GM21381 (cell line): ENCODE measurements around the gene NOX5.
"Not testable (repeated sequence)": the region's sequence is repeated elsewhere in the genome, so short reads cannot be mapped to it uniquely, and the experiment has no call there.

Source experiments
- ATAC-seq: cut with Tn5 transposase; IDR thresholded peaks from one replicate; pipeline ENCODE4 v1.9.1; 2021; ENCODE audit warnings: mild to moderate bottlenecking, moderate library complexity; ENCODE audit not compliant: unreplicated experiment

Gene NOX5

GRCh38 chr15:69014454-69014853 lies at the start of gene NOX5:
NOX5 (plus strand) TSS chr15:69014695; CDS start chr15:69014736, 41 bp downstream.
- no peak for ATAC-seq

- no peak for ATAC-seq
Observed at GRCh38 chr15:68966996-68967395, 47.5 kb upstream of the NOX5 start.

GRCh38 chr15:68967948-68968347 lies 46.5 kb upstream of the NOX5 start:
- ATAC-seq, result no peak

GRCh38 chr15:68969298-68969697 lies 45.2 kb upstream of the NOX5 start:
- ATAC-seq, result no peak

- ATAC-seq, result no peak
Observed at GRCh38 chr15:68972201-68973065, 42.1 kb upstream of the NOX5 start.

GRCh38 chr15:68975651-68976160 lies 38.8 kb upstream of the NOX5 start:
- not testable (repeated sequence) for ATAC-seq

GRCh38 chr15:68977426-68977825 lies 37.1 kb upstream of the NOX5 start:
- not testable (repeated sequence) for ATAC-seq

- ATAC-seq, result no peak
Observed at GRCh38 chr15:68979006-68979405, 35.5 kb upstream of the NOX5 start.

GRCh38 chr15:68979816-68980215 lies 34.7 kb upstream of the NOX5 start:
- no peak for ATAC-seq

- ATAC-seq, result no peak
Observed at GRCh38 chr15:68980786-68981185, 33.7 kb upstream of the NOX5 start.

- no peak for ATAC-seq
Observed at GRCh38 chr15:68981941-68982340, 32.6 kb upstream of the NOX5 start.

GRCh38 chr15:68982976-68983563 lies 31.4 kb upstream of the NOX5 start:
- no peak for ATAC-seq

GRCh38 chr15:68983961-68984481 lies 30.5 kb upstream of the NOX5 start:
- ATAC-seq, result no peak

- ATAC-seq, result no peak
Observed at GRCh38 chr15:68984586-68984985, 29.9 kb upstream of the NOX5 start.

GRCh38 chr15:68985361-68985891 lies 29.1 kb upstream of the NOX5 start:
- ATAC-seq, result no peak

- ATAC-seq, result no peak
Observed at GRCh38 chr15:68986322-68986721, 28.2 kb upstream of the NOX5 start.

- no peak for ATAC-seq
Observed at GRCh38 chr15:68987120-68987519, 27.4 kb upstream of the NOX5 start.

GRCh38 chr15:68987676-68988075 lies 26.8 kb upstream of the NOX5 start:
- ATAC-seq, result no peak

- no peak for ATAC-seq
Observed at GRCh38 chr15:68989541-68990230, 24.8 kb upstream of the NOX5 start.

- ATAC-seq, result no peak
Observed at GRCh38 chr15:68990231-68990991, 24.1 kb upstream of the NOX5 start.
